Measurements from ENCODE around the gene DNLZ. TPM values are rescaled to one million over a fixed set of nuclear protein-coding genes. Genes with fewer than 3 reads are reported as not detected.

DNLZ gene
- total RNA-seq, 1 experiment from 2014 or later = 9.1 TPM

DNA sequence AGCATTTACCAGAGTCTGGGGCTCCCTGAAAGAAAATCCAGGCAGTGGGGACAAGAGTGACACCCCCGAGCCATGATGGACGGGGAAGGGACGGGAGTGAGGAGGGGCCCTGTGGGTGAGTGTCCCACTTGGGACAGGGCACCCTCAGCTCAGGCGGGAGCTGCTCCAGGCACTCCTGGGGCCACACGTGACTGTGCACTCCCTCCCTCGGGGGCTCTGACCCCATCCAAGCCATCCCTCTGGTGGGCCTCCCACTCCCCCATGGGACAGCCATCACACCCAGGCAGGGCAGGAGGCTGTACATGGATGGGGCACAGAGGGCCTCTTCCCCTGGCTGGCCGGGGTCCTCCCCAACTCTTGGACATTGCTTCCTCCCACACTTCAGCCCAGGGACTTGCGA, 12.9 kb upstream of the DNLZ start:
- H3K27ac ChIP-seq = no peak overlapping the region
- H3F3A ChIP-seq (ENCODE audit: insufficient read depth, low read depth) = peaks cover 11% of the 10 kb centered on the region; the same call in 1 of the 2 replicates
- H2AFZ ChIP-seq = no peak overlapping the region
- no peaks in the 10 kb centered on the region for H3K27me3 ChIP-seq (ENCODE audit: insufficient read depth, low read depth)
- no TSS peak for BruUV-seq (replicated peaks)
- no peaks in the 10 kb centered on the region for H3K36me3 ChIP-seq (ENCODE audit: low read depth)
- no peaks in the 10 kb centered on the region for H3K9me2 ChIP-seq (ENCODE audit: insufficient read depth)
- intact Hi-C loops (cut with micrococcal nuclease; ENCODE audit: unreplicated experiment) = no loop called here
- H4K20me1 ChIP-seq (ENCODE audit: insufficient read depth) = no peaks in the 10 kb centered on the region
- CTCF ChIA-PET = no interaction called here
- H3K4me1 ChIP-seq (replicated peaks; ENCODE audit: insufficient read depth) = peaks cover 25% of the 10 kb centered on the region
- no peak for TF ChIP-seq EZH2 (IDR thresholded peaks at IDR 0.05; ENCODE audit: low read depth)
- TF ChIP-seq, protein P1, sequence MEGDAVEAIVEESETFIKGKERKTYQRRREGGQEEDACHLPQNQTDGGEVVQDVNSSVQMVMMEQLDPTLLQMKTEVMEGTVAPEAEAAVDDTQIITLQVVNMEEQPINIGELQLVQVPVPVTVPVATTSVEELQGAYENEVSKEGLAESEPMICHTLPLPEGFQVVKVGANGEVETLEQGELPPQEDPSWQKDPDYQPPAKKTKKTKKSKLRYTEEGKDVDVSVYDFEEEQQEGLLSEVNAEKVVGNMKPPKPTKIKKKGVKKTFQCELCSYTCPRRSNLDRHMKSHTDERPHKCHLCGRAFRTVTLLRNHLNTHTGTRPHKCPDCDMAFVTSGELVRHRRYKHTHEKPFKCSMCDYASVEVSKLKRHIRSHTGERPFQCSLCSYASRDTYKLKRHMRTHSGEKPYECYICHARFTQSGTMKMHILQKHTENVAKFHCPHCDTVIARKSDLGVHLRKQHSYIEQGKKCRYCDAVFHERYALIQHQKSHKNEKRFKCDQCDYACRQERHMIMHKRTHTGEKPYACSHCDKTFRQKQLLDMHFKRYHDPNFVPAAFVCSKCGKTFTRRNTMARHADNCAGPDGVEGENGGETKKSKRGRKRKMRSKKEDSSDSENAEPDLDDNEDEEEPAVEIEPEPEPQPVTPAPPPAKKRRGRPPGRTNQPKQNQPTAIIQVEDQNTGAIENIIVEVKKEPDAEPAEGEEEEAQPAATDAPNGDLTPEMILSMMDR (conservative IDR thresholded peaks at IDR 0.05) = no peak
- H3K9me3 ChIP-seq (ENCODE audit: insufficient read depth, low read depth) = no peaks in the 10 kb centered on the region
- POLR2A ChIA-PET (ENCODE audit: unreplicated experiment) = no interaction called here
- H3K4me3 ChIP-seq = no peak overlapping the region
- no peak overlapping the region for H3K4me2 ChIP-seq
- DNase-seq = no peak
- no peaks in the 10 kb centered on the region for H3K79me2 ChIP-seq (ENCODE audit: low read depth)

DNA sequence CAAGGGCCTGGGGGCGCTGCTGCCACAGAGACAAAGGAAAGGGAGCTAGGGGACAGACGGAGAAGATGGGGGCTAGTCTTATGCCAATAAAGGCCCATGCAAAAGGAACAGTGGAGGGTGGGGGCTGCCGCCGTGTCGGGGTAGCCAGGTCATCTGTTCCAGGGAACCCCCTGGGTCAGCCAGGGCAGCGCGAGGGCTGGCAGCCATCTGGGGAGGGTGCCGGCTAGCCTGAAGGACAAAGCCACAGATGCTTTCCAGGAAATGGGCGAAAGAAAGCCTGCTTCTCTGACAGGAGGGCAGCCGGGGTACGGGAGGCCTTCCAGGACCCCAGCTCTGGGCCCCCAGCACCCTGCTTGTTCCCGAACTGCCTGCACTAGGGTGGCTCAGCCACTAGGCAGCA, 11.6 kb upstream of the DNLZ start:
- H3K79me2 ChIP-seq (ENCODE audit: low read depth) = no peaks in the 10 kb centered on the region
- H3K4me1 ChIP-seq (replicated peaks; ENCODE audit: insufficient read depth) = peaks cover 25% of the 10 kb centered on the region
- POLR2A ChIA-PET (ENCODE audit: unreplicated experiment) = no interaction called here
- TF ChIP-seq, protein P1 (conservative IDR thresholded peaks at IDR 0.05) = no peak
- no peak for TF ChIP-seq EZH2 (IDR thresholded peaks at IDR 0.05; ENCODE audit: low read depth)
- H2AFZ ChIP-seq = no peak overlapping the region
- no peaks in the 10 kb centered on the region for H3K27me3 ChIP-seq (ENCODE audit: insufficient read depth, low read depth)
- H4K20me1 ChIP-seq (ENCODE audit: insufficient read depth) = no peaks in the 10 kb centered on the region
- no peaks in the 10 kb centered on the region for H3K9me2 ChIP-seq (ENCODE audit: insufficient read depth)
- H3K9me3 ChIP-seq (ENCODE audit: insufficient read depth, low read depth) = no peaks in the 10 kb centered on the region
- no peak overlapping the region for H3K4me2 ChIP-seq
- no TSS peak for BruUV-seq (replicated peaks)
- H3F3A ChIP-seq (ENCODE audit: insufficient read depth, low read depth) = peaks cover 11% of the 10 kb centered on the region; the same call in 1 of the 2 replicates
- DNase-seq = no peak
- H3K27ac ChIP-seq = no peak overlapping the region
- CTCF ChIA-PET = interaction anchor here (0.5 kb wide), 2 partner anchors 8 to 22 kb away, joined by 5 to 8 read pairs; no protein-coding TSS in a partner anchor
- intact Hi-C loops (cut with micrococcal nuclease; ENCODE audit: unreplicated experiment) = no loop called here
- H3K4me3 ChIP-seq = no peak overlapping the region
- H3K36me3 ChIP-seq (ENCODE audit: low read depth) = no peaks in the 10 kb centered on the region

DNA sequence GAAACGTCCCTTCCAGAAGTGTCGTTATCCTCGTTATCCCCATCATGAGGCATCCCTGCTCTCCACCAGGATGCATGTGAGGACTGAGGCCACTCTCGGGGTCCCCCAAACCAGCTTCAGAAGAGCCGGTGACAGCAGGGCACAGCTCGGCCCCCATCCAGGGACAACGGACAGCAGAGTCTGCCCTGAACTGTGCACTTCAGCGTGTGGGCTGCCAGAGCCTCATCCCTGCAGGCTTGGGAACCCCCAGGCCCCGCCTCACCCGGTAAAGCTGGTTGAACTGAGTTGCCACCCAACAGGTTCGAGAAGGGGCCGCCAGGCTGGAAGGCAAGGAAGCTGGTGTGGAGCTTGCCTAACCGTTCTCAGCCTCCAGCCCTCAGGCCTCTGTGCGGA, 10.6 kb upstream of the DNLZ start:
- Histone ChIP-seq H3K4me1 (replicated peaks; ENCODE audit: insufficient read depth) (peaks cover 25% of the 10 kb centered on the region), H3K27ac (no peak overlapping the region), H3F3A (ENCODE audit: insufficient read depth, low read depth) (peaks cover 11% of the 10 kb centered on the region; the same call in 1 of the 2 replicates), H3K9me3 (ENCODE audit: insufficient read depth, low read depth) (no peaks in the 10 kb centered on the region), H3K27me3 (ENCODE audit: insufficient read depth, low read depth) (no peaks in the 10 kb centered on the region), H4K20me1 (ENCODE audit: insufficient read depth) (no peaks in the 10 kb centered on the region), H3K9me2 (ENCODE audit: insufficient read depth) (no peaks in the 10 kb centered on the region), H3K36me3 (ENCODE audit: low read depth) (no peaks in the 10 kb centered on the region), H3K4me2 (no peak overlapping the region; the same call in 1 of the 2 replicates), H3K4me3 (no peak overlapping the region), H3K79me2 (ENCODE audit: low read depth) (no peaks in the 10 kb centered on the region), H2AFZ (no peak overlapping the region)
- POLR2A ChIA-PET (ENCODE audit: unreplicated experiment) = interaction anchor here (0.6 to 0.8 kb wide), 2 partner anchors 11 to 63 kb away, joined by 4 to 12 read pairs; partner anchors contain the start of gene DNLZ
- no peak for DNase-seq
- no TSS peak for BruUV-seq (replicated peaks)
- CTCF ChIA-PET = no interaction called here
- intact Hi-C loops (cut with micrococcal nuclease; ENCODE audit: unreplicated experiment) = loop anchor here (5.0 kb wide), 1 partner anchor 62 kb away; no protein-coding TSS in a partner anchor
- TF ChIP-seq, protein P1 (conservative IDR thresholded peaks at IDR 0.05) = no peak
- TF ChIP-seq EZH2 (IDR thresholded peaks at IDR 0.05; ENCODE audit: low read depth) = no peak
